Measurements from ENCODE around the gene PHACTR3. TPM values are rescaled to one million over a fixed set of nuclear protein-coding genes. Genes with fewer than 3 reads are reported as not detected.

The PHACTR3 gene
- total RNA-seq, 4 donors from 2014 or later = 2.4 to 12.8 (median 9.7) TPM

- no peaks in the 10 kb centered on the region for H3K9me3 ChIP-seq
- peaks cover 32% of the 10 kb centered on the region for H3K4me1 ChIP-seq
- H3K27ac ChIP-seq = no peak overlapping the region
- TF ChIP-seq EP300 (IDR thresholded peaks at IDR 0.05) (no peak), POLR2A (IDR thresholded peaks at IDR 0.05) (no peak), POLR2AphosphoS5 (IDR thresholded peaks at IDR 0.05) (no peak), CTCF (IDR thresholded peaks at IDR 0.05) (no peak)
- 5% methylated on average over 16 of the region's 16 CpGs for WGBS
- DNase-seq (ENCODE audit: low spot score in 2 of 2) = no peak
- peak overlapping the region; percentile 23 for H3K4me3 ChIP-seq
- H3K36me3 ChIP-seq = no peaks in the 10 kb centered on the region
- H3K27me3 ChIP-seq = peaks cover 6% of the 10 kb centered on the region
Measured at GRCh38 chr20:59835448-59836395, 231.4 kb downstream of the PHACTR3 start.

DNA sequence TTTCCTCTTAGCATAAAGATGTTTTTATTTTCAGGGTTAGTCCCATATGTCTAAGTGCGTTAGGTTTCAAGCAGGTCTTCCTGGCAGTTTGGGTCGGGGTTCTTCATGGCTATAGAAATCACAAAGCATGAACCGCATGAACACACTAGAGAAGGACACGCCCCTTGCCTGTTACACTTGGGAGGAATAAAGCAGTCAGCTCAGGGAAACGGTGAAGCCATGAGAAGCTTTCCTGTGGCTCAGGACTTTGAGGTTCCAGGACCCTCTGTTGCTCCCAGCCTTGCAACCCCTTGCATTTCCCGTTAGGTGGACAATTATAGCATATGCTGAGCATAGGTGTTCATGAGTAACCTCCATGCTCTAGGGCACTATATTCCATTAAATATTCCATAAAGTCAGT lies 232.4 kb downstream of the PHACTR3 start:
- Histone ChIP-seq H3K27ac (no peak overlapping the region), H3K4me1 (peaks cover 25% of the 10 kb centered on the region), H3K9me3 (no peaks in the 10 kb centered on the region), H3K36me3 (no peaks in the 10 kb centered on the region), H3K4me3 (peak overlapping the region; percentile 23), H3K27me3 (no peaks in the 10 kb centered on the region)
- TF ChIP-seq POLR2A (IDR thresholded peaks at IDR 0.05) (no peak), POLR2AphosphoS5 (IDR thresholded peaks at IDR 0.05) (no peak)
- 45% methylated on average over 6 of the region's 6 CpGs for WGBS
- DNase-seq (ENCODE audit: low spot score in 2 of 2) = no peak

- DNase-seq (ENCODE audit: low spot score in 2 of 2) = no peak
- Histone ChIP-seq H3K9me3 (no peaks in the 10 kb centered on the region), H3K27me3 (no peaks in the 10 kb centered on the region), H3K27ac (no peak overlapping the region), H3K4me3 (no peak overlapping the region), H3K36me3 (no peaks in the 10 kb centered on the region), H3K4me1 (peaks cover 24% of the 10 kb centered on the region)
- WGBS = 77% methylated on average over 4 of the region's 4 CpGs
- TF ChIP-seq CTCF (IDR thresholded peaks at IDR 0.05) = no peak
- no peak for TF ChIP-seq EP300 (IDR thresholded peaks at IDR 0.05)
- no peak for TF ChIP-seq POLR2A (IDR thresholded peaks at IDR 0.05)
- no peak for TF ChIP-seq POLR2AphosphoS5 (IDR thresholded peaks at IDR 0.05)
Measured at GRCh38 chr20:59837623-59838394, 233.5 kb downstream of the PHACTR3 start.

DNA sequence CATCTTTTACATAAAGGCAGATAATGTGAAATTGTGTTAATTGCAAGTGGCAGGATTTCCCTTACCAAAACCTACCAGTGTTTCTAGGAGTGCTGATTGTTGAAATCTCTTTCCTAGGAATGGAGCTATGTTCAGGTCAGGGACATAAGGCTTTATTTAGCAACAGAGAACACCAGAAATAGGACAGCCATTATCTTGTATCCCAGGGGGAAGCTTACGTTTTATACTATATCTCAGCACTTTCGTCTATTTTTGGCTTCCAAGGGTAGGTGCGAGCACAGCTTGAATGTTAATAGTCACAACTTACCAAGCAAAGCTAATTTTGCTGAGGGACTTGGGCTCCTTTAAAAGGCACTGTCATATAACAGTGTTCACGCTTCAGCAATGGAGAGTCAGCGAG lies 235.1 kb downstream of the PHACTR3 start:
- no peak for TF ChIP-seq CTCF (IDR thresholded peaks at IDR 0.05)
- TF ChIP-seq EP300 (IDR thresholded peaks at IDR 0.05) = no peak
- no peak for TF ChIP-seq POLR2A (IDR thresholded peaks at IDR 0.05)
- TF ChIP-seq POLR2AphosphoS5 (IDR thresholded peaks at IDR 0.05) = no peak
- H3K27me3 ChIP-seq = no peaks in the 10 kb centered on the region
- no peaks in the 10 kb centered on the region for H3K36me3 ChIP-seq
- H3K4me1 ChIP-seq = peaks cover 24% of the 10 kb centered on the region
- no peaks in the 10 kb centered on the region for H3K9me3 ChIP-seq
- no peak overlapping the region for H3K27ac ChIP-seq
- WGBS = 90% methylated on average over 5 of the region's 5 CpGs
- DNase-seq (ENCODE audit: low spot score in 2 of 2) = no peak
- no peak overlapping the region for H3K4me3 ChIP-seq

GRCh38 chr20:59845472-59845871 lies 241.1 kb downstream of the PHACTR3 start:
- Histone ChIP-seq H3K27me3 (no peaks in the 10 kb centered on the region), H3K4me1 (no peaks in the 10 kb centered on the region), H3K4me3 (no peak overlapping the region), H3K36me3 (no peaks in the 10 kb centered on the region), H3K27ac (no peak overlapping the region), H3K9me3 (no peaks in the 10 kb centered on the region)
- no peak for TF ChIP-seq EP300 (IDR thresholded peaks at IDR 0.05)
- no peak for TF ChIP-seq POLR2AphosphoS5 (IDR thresholded peaks at IDR 0.05)
- no peak for TF ChIP-seq CTCF (IDR thresholded peaks at IDR 0.05)
- no peak for TF ChIP-seq POLR2A (IDR thresholded peaks at IDR 0.05)
- 82% methylated on average over 3 of the region's 3 CpGs for WGBS
- no peak for DNase-seq (ENCODE audit: low spot score in 2 of 2)

Data from suprapubic skin (tissue), 4 donors.